ENCODE results near the gene OOSP3. TPM values are rescaled to one million over a fixed set of nuclear protein-coding genes. Genes with fewer than 3 reads are reported as not detected.

OOSP3 gene
- total and polyA plus RNA-seq, 2 donors (not counting 1 experiment from before 2014, with no cell fraction given): not detected

DNA sequence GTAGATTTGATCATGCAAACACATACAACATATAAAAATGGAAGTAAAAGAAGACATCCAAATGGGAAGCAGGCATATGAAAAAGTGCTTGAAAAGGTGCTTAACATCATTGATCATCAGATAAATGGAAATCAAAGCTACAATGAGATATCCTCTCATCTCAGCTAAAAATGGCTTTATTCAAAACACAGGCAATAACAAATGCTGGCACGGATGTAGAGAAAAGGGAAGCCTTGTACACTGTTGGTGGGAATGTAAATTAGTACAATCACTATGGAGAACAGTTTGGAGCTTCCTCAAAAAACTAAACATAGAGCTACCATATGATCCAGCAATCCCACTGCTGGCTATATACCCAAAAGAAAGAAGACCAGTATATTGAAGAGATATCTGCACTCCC, 11.7 kb upstream of the OOSP3 start:
- intact Hi-C loops (cut with micrococcal nuclease): no loop called here
- H3K4me3 ChIP-seq (ENCODE audit: control extremely low read depth in 1 of 5, extremely low read depth in 1 of 5, insufficient read depth in 1 of 5, low read depth in 2 of 5, low read length in 4 of 5): no peak overlapping the region
- H3K9ac ChIP-seq (ENCODE audit: low read length): no peak overlapping the region
- H3K27ac ChIP-seq (ENCODE audit: low read length in 2 of 2): no peak overlapping the region
- H3K9me3 Mint-ChIP-seq (ENCODE audit: insufficient read depth): peaks cover 8% of the 10 kb centered on the region
- H3K9me3 ChIP-seq (ENCODE audit: control extremely low read depth in 1 of 3, control insufficient read depth in 2 of 3, insufficient read depth in 1 of 3, low read length in 2 of 3): peaks cover 0 to 2% (median 0%) of the 10 kb centered on the region in 3 donors
- no peaks in the 10 kb centered on the region for H3K4me1 ChIP-seq (ENCODE audit: control insufficient read depth in 2 of 2, insufficient read depth in 2 of 2, low read length in 2 of 2)
- no peaks in the 10 kb centered on the region for H3K79me2 ChIP-seq (ENCODE audit: control insufficient read depth, insufficient read depth, low read length)
- H3K4me1 Mint-ChIP-seq: no peaks in the 10 kb centered on the region
- peaks cover 17% of the 10 kb centered on the region for H3K27me3 Mint-ChIP-seq
- ATAC-seq (ENCODE audit: low read depth) (no peak), DNase-seq (no peak)
- H3K27me3 ChIP-seq (replicated peaks in 1 of 4; ENCODE audit: control extremely low read depth in 1 of 4, control insufficient read depth in 3 of 4, insufficient read depth in 4 of 4, low read length in 3 of 4): no peaks in the 10 kb centered on the region
- no peaks in the 10 kb centered on the region for H3K36me3 ChIP-seq (replicated peaks in 1 of 2; ENCODE audit: control extremely low read depth in 1 of 2, control insufficient read depth in 1 of 2, extremely low read depth in 1 of 2, insufficient read depth in 2 of 2, low read length in 1 of 2)
- POLR2A ChIA-PET: no interaction called here
- H3K4me2 ChIP-seq (replicated peaks; ENCODE audit: low read depth, low read length, poor library complexity, severe bottlenecking): no peak overlapping the region
- H3K27ac Mint-ChIP-seq: no peak overlapping the region
- no peak overlapping the region for H2AFZ ChIP-seq (ENCODE audit: insufficient read depth, low read depth, low read length, poor library complexity, severe bottlenecking)
- WGBS (ENCODE audit: insufficient coverage): no CpG with 5 or more reads among the region's 1 CpG
- H4K20me1 ChIP-seq (ENCODE audit: control insufficient read depth, insufficient read depth, low read length, poor library complexity, severe bottlenecking): no peaks in the 10 kb centered on the region
- no peak overlapping the region for H3K4me3 Mint-ChIP-seq
- TF ChIP-seq EZH2 (IDR thresholded peaks at IDR 0.05; ENCODE audit: borderline replicate concordance, insufficient read depth, low read depth, low read length, poor library complexity, severe bottlenecking): no peak
- TF ChIP-seq, protein P1, sequence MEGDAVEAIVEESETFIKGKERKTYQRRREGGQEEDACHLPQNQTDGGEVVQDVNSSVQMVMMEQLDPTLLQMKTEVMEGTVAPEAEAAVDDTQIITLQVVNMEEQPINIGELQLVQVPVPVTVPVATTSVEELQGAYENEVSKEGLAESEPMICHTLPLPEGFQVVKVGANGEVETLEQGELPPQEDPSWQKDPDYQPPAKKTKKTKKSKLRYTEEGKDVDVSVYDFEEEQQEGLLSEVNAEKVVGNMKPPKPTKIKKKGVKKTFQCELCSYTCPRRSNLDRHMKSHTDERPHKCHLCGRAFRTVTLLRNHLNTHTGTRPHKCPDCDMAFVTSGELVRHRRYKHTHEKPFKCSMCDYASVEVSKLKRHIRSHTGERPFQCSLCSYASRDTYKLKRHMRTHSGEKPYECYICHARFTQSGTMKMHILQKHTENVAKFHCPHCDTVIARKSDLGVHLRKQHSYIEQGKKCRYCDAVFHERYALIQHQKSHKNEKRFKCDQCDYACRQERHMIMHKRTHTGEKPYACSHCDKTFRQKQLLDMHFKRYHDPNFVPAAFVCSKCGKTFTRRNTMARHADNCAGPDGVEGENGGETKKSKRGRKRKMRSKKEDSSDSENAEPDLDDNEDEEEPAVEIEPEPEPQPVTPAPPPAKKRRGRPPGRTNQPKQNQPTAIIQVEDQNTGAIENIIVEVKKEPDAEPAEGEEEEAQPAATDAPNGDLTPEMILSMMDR (IDR thresholded peaks at IDR 0.05): no peak
- CTCF ChIA-PET: no interaction called here

- no peaks in the 10 kb centered on the region for H3K79me2 ChIP-seq (ENCODE audit: control insufficient read depth, insufficient read depth, low read length)
- no peak overlapping the region for H2AFZ ChIP-seq (ENCODE audit: insufficient read depth, low read depth, low read length, poor library complexity, severe bottlenecking)
- H3K9me3 Mint-ChIP-seq (ENCODE audit: insufficient read depth): peaks cover 10% of the 10 kb centered on the region
- no peak overlapping the region for H3K4me2 ChIP-seq (replicated peaks; ENCODE audit: low read depth, low read length, poor library complexity, severe bottlenecking)
- no peaks in the 10 kb centered on the region for H3K36me3 ChIP-seq (replicated peaks in 1 of 2; ENCODE audit: control extremely low read depth in 1 of 2, control insufficient read depth in 1 of 2, extremely low read depth in 1 of 2, insufficient read depth in 2 of 2, low read length in 1 of 2)
- peaks cover 17% of the 10 kb centered on the region for H3K27me3 Mint-ChIP-seq
- H3K4me1 ChIP-seq (ENCODE audit: control insufficient read depth in 2 of 2, insufficient read depth in 2 of 2, low read length in 2 of 2): no peaks in the 10 kb centered on the region
- DNase-seq (no peak), ATAC-seq (ENCODE audit: low read depth) (no peak)
- H4K20me1 ChIP-seq (ENCODE audit: control insufficient read depth, insufficient read depth, low read length, poor library complexity, severe bottlenecking): no peaks in the 10 kb centered on the region
- no peak overlapping the region for H3K4me3 ChIP-seq (ENCODE audit: control extremely low read depth in 1 of 5, extremely low read depth in 1 of 5, insufficient read depth in 1 of 5, low read depth in 2 of 5, low read length in 4 of 5)
- no CpG with 5 or more reads among the region's 2 CpGs for WGBS (ENCODE audit: insufficient coverage)
- intact Hi-C loops (cut with micrococcal nuclease): no loop called here
- H3K9me3 ChIP-seq (ENCODE audit: control extremely low read depth in 1 of 3, control insufficient read depth in 2 of 3, insufficient read depth in 1 of 3, low read length in 2 of 3): peaks cover 0 to 2% (median 0%) of the 10 kb centered on the region in 3 donors
- no peak overlapping the region for H3K9ac ChIP-seq (ENCODE audit: low read length)
- no peaks in the 10 kb centered on the region for H3K27me3 ChIP-seq (replicated peaks in 1 of 4; ENCODE audit: control extremely low read depth in 1 of 4, control insufficient read depth in 3 of 4, insufficient read depth in 4 of 4, low read length in 3 of 4)
- POLR2A ChIA-PET: no interaction called here
- CTCF ChIA-PET: no interaction called here
- no peak overlapping the region for H3K4me3 Mint-ChIP-seq
- TF ChIP-seq, protein P1 (IDR thresholded peaks at IDR 0.05): no peak
- no peak for TF ChIP-seq EZH2 (IDR thresholded peaks at IDR 0.05; ENCODE audit: borderline replicate concordance, insufficient read depth, low read depth, low read length, poor library complexity, severe bottlenecking)
- H3K27ac Mint-ChIP-seq: no peak overlapping the region
- H3K27ac ChIP-seq (ENCODE audit: low read length in 2 of 2): no peak overlapping the region
- H3K4me1 Mint-ChIP-seq: no peaks in the 10 kb centered on the region
These were observed 10.6 kb upstream of the OOSP3 start for GRCh38 chr11:59867946-59868345.

All from B cell (primary cell).